NCI-H345 (cell line): Measurements from ENCODE around the gene PIP5K1C.

Experiments used
- DNase-seq: peaks from one replicate; lab custom pipeline; 2025; lab: John Stamatoyannopoulos, UW

Gene PIP5K1C

GRCh38 chr19:3721131-3721886 is 21.0 kb upstream of the PIP5K1C start:
- peak; percentile 94 for DNase-seq

GRCh38 chr19:3720349-3720917 is 20.2 kb upstream of the PIP5K1C start:
- no peak for DNase-seq

DNA sequence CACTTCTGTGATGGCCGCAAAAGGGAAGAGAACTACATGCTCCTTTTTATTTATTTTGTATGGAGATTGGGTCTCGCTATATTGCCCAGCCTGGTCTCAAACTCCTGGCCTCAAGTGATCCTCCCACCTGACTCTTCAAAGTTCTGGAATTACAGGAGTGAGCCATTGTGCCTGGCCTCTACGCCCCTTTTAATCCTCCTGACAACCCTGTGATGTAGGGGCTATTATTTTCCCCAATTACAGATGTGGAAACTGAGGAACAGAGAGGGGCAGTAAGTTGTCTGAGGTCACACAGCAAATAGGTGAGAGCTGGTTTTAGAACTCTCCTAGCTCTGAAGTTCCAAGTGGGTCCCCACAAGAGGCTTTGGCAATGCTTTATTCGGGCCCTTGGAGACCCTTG is 19.6 kb upstream of the PIP5K1C start:
- no peak for DNase-seq

DNA sequence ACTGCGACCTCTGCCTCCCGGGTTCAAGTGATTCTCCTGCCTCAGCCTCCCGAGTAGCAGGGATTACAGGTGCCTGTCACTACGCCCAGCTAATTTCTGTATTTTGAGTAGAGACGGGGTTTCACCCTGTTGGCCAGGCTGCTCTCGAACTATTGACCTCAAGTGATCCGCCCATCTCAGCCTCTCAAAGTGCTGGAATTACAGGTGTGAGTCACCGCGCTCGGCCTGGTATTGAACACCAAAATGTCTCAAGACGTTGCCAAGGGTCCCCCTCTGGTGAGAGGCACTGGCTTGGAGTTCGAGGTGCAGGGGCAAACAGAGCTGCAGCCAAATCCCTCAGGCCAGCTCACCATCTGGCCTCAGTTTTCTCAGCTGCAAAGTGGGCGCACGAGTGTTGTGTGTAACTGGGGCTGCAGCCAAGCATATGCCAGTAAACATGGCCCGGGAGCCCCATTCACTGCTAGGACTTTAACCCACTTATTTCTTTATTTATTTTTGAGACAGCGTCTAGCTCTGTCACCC is 15.9 kb upstream of the PIP5K1C start:
- DNase-seq: no peak

GRCh38 chr19:3712663-3713611 is 12.7 kb upstream of the PIP5K1C start:
- DNase-seq: peak; percentile 34

DNA sequence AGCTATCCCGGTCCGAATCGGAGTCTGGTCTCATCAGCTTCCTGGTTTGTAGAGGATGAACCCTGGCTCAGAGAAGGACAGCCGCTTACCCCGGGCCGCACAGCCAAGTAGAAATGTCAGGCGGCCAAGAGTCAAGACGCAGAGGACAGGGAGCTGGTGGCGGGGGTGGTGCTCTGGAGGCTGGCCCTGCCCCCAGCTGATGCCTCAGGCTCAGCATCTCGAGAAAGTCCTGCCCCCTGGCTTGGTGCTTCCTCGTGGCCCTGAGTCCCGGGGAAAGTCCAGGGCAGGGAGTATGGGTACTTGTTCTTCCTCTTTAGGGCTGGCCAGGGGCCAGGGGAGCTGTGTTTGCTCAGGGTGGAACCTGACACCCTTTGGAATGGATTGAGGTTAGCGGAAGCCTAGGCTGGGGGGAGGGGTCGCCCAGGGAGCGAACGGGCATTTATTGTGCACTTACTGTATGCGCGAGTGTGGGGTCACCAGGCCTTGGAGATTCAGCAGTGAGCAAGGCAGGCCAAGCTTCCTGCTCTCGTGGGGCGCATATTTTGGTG is 10.1 kb upstream of the PIP5K1C start:
- peak; percentile 71 for DNase-seq

DNA sequence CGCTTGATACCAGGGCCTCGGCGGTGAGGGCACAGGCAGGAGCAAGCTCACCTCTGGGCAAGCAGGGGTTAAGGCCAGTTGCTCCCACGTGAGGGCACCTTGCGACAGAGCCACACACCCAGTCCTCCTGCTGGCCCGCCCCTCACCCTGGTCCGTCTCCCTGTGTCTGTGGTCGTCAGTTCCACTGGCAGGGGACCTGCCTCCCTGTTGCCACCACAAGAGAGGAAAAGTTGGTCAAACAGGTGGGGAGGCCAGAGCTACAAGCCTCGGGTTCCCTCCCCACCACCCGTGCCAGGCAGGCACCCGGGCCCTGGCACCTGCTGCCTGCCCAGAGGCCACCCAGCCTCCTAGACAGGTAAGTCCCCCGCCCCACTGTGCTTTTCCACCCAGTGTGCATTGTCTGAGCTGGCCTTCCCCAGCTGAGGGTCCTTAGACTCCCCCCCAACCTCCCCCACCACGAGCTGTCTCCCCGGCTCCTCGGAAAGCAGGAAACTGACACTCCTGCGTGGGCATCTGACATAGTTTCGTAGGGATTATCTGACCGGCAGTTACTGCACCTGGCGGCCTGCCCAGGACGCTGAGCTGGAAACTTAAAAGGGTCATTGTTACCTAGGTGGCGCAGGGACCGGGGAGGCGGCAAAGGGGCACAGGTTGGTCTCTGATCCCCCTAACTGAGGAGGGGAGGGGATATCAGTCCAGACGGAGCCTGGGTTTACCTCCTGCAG is 8.1 kb upstream of the PIP5K1C start, which contains the start of gene TJP3:
Gene TJP3, plus strand, starts transcription at position 178 of the 725 bp plus-strand sequence. CDS start 20,049 bp downstream, outside the sequence.
- DNase-seq: peak; percentile 30

- no peak for DNase-seq
These were observed 7.6 kb upstream of the PIP5K1C start for GRCh38 chr19:3707868-3708206.

DNA sequence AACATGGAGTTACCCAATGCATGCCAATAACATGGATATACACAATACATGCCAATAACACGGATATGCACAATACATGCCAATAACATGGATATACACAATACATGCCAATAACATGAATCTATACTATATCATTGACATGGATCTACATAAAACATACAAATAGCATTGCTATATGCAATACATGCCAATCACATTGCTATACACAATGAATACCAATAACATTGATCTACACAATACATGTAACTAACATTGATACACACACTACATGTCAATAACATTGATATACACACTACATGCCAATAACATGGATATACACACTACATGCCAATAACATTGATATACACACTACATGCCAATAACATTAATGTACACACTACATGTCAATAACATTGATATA is 932 bp upstream of the PIP5K1C start:
- DNase-seq: no peak

GRCh38 chr19:3699741-3700241 is 477 bp downstream of the PIP5K1C start:
- no peak for DNase-seq

- DNase-seq: no peak
These were observed 1.1 kb downstream of the PIP5K1C start for GRCh38 chr19:3698974-3699740.

DNA sequence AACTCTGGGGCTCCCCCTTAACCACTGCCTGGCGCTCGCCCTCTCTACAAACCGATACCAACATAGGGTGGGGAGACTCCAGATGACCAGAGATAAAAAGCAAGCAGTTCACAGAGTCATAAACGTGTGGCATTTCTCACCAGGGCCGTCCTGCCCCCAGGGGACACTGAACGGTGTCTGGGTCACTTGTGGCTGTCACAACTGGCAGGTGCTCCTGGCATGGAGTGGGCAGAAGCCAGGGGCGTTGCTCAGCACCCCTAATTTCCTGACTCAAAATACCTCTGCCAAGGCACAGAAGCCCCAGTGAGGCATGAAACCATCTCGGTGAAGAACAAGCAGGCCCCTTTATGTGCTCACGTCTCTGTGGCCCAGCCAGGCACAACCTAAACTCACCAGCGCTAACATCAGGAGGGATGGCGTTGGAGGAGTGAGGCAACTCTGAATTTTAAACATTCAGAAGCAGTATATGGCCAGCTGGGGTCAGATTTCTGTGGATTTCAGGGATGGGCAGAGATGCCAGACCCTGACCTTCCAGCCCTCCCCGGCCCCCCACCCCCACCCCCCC is 1.8 kb downstream of the PIP5K1C start:
- no peak for DNase-seq

DNA sequence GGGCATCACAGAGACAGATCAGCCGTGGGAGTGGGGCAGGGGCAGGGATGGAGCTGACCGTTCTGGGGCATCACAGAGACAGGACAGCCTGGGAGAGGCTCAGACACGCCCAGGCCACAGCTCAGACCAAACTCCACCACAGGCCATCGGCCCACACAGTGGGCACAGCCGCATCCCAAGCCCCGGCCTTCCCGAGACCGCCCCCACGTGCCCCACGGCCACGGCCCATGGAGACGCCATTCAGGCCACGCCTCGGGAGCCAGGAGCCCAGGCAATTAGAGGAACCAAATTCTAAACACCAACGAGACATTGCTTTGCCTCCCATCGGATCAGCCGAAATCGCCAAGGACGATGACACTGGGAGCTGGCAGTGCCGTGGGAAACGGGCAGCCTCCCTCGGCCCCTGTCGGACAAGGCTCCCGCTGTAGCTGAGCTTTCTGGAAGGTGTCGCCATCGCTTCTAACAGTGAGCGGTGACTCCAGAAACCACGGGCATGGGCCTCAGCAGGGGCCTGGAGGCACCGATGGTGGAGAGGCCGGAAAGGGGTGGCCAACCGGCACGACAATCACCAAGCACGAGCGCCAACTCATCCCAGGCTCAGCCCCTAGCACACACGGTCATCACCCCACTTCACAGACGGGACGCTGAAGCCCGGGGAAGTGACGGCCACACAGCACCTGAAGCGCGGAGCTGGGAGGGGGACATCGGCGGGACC is 2.4 kb downstream of the PIP5K1C start:
- no peak for DNase-seq

GRCh38 chr19:3697094-3697493 is 3.2 kb downstream of the PIP5K1C start:
- no peak for DNase-seq

GRCh38 chr19:3696660-3696995 is 3.6 kb downstream of the PIP5K1C start:
- DNase-seq: no peak

DNA sequence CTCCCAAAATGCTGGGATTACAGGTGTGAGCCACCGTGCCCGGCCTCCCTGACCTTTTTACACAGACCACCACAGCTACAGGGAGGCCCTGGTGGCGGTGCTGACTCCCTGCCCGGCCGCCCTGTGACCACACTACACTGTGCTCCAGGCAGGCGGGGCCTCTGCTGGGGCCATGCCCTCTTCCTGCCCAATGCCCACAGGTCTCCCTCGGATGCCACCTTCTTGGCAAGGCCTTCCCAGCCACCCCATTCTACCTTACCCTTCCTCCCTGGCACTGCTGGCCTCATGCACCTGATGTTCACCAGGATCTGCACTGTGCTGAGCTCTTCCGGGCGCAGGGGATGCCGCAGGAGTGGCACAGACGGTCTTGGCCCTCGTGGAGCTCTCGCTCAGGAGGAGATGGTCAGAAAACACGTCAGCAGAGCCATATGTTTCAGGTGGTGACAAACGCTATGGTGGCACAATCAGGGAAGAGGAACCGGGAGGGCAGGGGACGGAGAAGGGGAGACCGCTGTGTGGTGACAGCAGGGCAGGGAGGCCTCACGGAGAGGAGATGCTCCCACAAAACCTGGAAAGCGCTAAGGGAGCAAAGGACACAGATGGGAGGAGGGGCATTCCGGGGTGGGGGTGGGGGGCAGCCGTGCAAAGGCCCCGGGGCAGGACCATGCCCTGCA is 4.1 kb downstream of the PIP5K1C start:
- no peak for DNase-seq

- no peak for DNase-seq
These were observed 5.0 kb downstream of the PIP5K1C start for GRCh38 chr19:3695124-3695733.

- DNase-seq: no peak
These were observed 5.7 kb downstream of the PIP5K1C start for GRCh38 chr19:3694361-3695123.
